Mesodermal cell (in vitro differentiated cells): Measurements from ENCODE around the gene AEN.

Source experiments
- H3K27ac ChIP-seq: 2 replicates; pipeline ENCODE4 v1.7.0; 2013; ENCODE audit warnings: mild to moderate bottlenecking, low read depth, low read length, moderate library complexity; ENCODE audit not compliant: severe bottlenecking
- H3K36me3 ChIP-seq: 2 replicates; pipeline ENCODE4 v1.7.1; 2013; ENCODE audit warnings: mild to moderate bottlenecking, low read length, moderate library complexity; ENCODE audit not compliant: control insufficient read depth, insufficient read depth
- H3K4me1 ChIP-seq: one replicate; pipeline ENCODE4 v1.7.1; 2013; ENCODE audit warnings: mild to moderate bottlenecking, low read length; ENCODE audit not compliant: insufficient read depth, control insufficient read depth, poor library complexity, severe bottlenecking
- H3K4me3 ChIP-seq: 2 replicates; pipeline ENCODE4 v1.7.0; 2013; ENCODE audit warnings: low read length, control low read depth, mild to moderate bottlenecking; ENCODE audit not compliant: insufficient read depth, poor library complexity, severe bottlenecking; ENCODE audit errors: extremely low read depth
- H3K9me3 ChIP-seq: 2 replicates; pipeline ENCODE4 v1.7.1; 2013; ENCODE audit warnings: mild to moderate bottlenecking, low read length, moderate library complexity; ENCODE audit not compliant: control insufficient read depth
- WGBS, 2 experiments: methylation state at CpG; one replicate each; pipeline ENCODE4 v1.1.5; 2013; ENCODE audit warnings: missing lambda C conversion rate in 2 of 2; ENCODE audit not compliant: insufficient coverage in 2 of 2; 5-methylcytosine and 5-hydroxymethylcytosine counted together

Gene AEN

GRCh38 chr15:88658070-88658965 lies 37.2 kb downstream of the AEN start:
- 84 to 90% methylated on average over 8 to 9 of the region's 13 CpGs for WGBS, 2 experiments
- no peaks in the 10 kb centered on the region for H3K36me3 ChIP-seq

GRCh38 chr15:88658972-88659931 lies 38.1 kb downstream of the AEN start:
- Histone ChIP-seq H3K4me3 (no peak overlapping the region), H3K4me1 (peaks cover 6% of the 10 kb centered on the region), H3K27ac (no peak overlapping the region), H3K36me3 (no peaks in the 10 kb centered on the region), H3K9me3 (no peaks in the 10 kb centered on the region)
- 82 to 83% methylated on average over 15 of the region's 18 CpGs for WGBS, 2 experiments

More at GRCh38 chr15:88658070-88658965, 37.2 kb downstream of the AEN start:
- no peak overlapping the region for H3K27ac ChIP-seq
- no peaks in the 10 kb centered on the region for H3K9me3 ChIP-seq
- H3K4me1 ChIP-seq: peaks cover 6% of the 10 kb centered on the region
- no peak overlapping the region for H3K4me3 ChIP-seq

- peaks cover 6% of the 10 kb centered on the region for H3K4me1 ChIP-seq
- H3K36me3 ChIP-seq: no peaks in the 10 kb centered on the region
- no peak overlapping the region for H3K4me3 ChIP-seq
- H3K9me3 ChIP-seq: no peaks in the 10 kb centered on the region
- H3K27ac ChIP-seq: no peak overlapping the region
These were observed 40.0 kb downstream of the AEN start for GRCh38 chr15:88661041-88661700.

GRCh38 chr15:88661761-88662556 lies 40.8 kb downstream of the AEN start:
- H3K4me1 ChIP-seq: peaks cover 6% of the 10 kb centered on the region
- no peak overlapping the region for H3K4me3 ChIP-seq
- no peaks in the 10 kb centered on the region for H3K9me3 ChIP-seq
- WGBS, 2 experiments: no CpG with 5 or more reads among the region's 4 CpGs
- no peak overlapping the region for H3K27ac ChIP-seq
- no peaks in the 10 kb centered on the region for H3K36me3 ChIP-seq

GRCh38 chr15:88663141-88663621 lies 42.0 kb downstream of the AEN start:
- H3K4me3 ChIP-seq: no peak overlapping the region
- H3K36me3 ChIP-seq: no peaks in the 10 kb centered on the region
- 93 to 95% methylated on average over 4 of the region's 6 CpGs for WGBS, 2 experiments
- peaks cover 6% of the 10 kb centered on the region for H3K4me1 ChIP-seq
- no peaks in the 10 kb centered on the region for H3K9me3 ChIP-seq
- H3K27ac ChIP-seq: no peak overlapping the region

- peaks cover 5% of the 10 kb centered on the region for H3K4me1 ChIP-seq
- H3K27ac ChIP-seq: no peak overlapping the region
- no peaks in the 10 kb centered on the region for H3K36me3 ChIP-seq
- H3K4me3 ChIP-seq: no peak overlapping the region
- 85 to 88% methylated on average over 6 of the region's 7 CpGs for WGBS, 2 experiments
- no peaks in the 10 kb centered on the region for H3K9me3 ChIP-seq
These were observed 43.1 kb downstream of the AEN start for GRCh38 chr15:88664151-88664778.

GRCh38 chr15:88674661-88675060 lies 53.5 kb downstream of the AEN start:
- Histone ChIP-seq H3K36me3 (no peaks in the 10 kb centered on the region), H3K4me1 (no peaks in the 10 kb centered on the region), H3K9me3 (no peaks in the 10 kb centered on the region), H3K27ac (no peak overlapping the region), H3K4me3 (no peak overlapping the region)
- WGBS, 2 experiments: 73 to 75% methylated on average over 4 of the region's 4 CpGs

- no peaks in the 10 kb centered on the region for H3K36me3 ChIP-seq
- no peaks in the 10 kb centered on the region for H3K4me1 ChIP-seq
- H3K9me3 ChIP-seq: no peaks in the 10 kb centered on the region
- no peak overlapping the region for H3K4me3 ChIP-seq
- H3K27ac ChIP-seq: no peak overlapping the region
- WGBS, 2 experiments: 83 to 95% methylated on average over 2 to 5 of the region's 6 CpGs
These were observed 57.6 kb downstream of the AEN start for GRCh38 chr15:88678755-88679154.

- WGBS, 2 experiments: 85 to 91% methylated on average over 7 to 8 of the region's 13 CpGs
- Histone ChIP-seq H3K9me3 (no peaks in the 10 kb centered on the region), H3K27ac (no peak overlapping the region), H3K4me1 (no peaks in the 10 kb centered on the region), H3K4me3 (no peak overlapping the region), H3K36me3 (no peaks in the 10 kb centered on the region)
These were observed 59.3 kb downstream of the AEN start for GRCh38 chr15:88680241-88681001.
